Inferior parietal cortex (tissue), 1 donor: Measurements from ENCODE around the gene ADAMTSL5.

Source experiments
- DNase-seq: peaks from one replicate; pipeline ENCODE4 v3.0.0-alpha.2; 2016; ENCODE audit errors: extremely low spot score

The ADAMTSL5 gene

GRCh38 chr19:1467490-1468273 is 45.1 kb downstream of the ADAMTSL5 start:
- DNase-seq: no peak

- no peak for DNase-seq
Measured at GRCh38 chr19:1467215-1467489, 45.7 kb downstream of the ADAMTSL5 start.

- no peak for DNase-seq
Measured at GRCh38 chr19:1466461-1467214, 46.2 kb downstream of the ADAMTSL5 start.

GRCh38 chr19:1466018-1466460 is 46.8 kb downstream of the ADAMTSL5 start:
- no peak for DNase-seq

- DNase-seq: no peak
Measured at GRCh38 chr19:1465191-1466016, 47.4 kb downstream of the ADAMTSL5 start.

- DNase-seq: no peak
Measured at GRCh38 chr19:1461862-1462261, 51.0 kb downstream of the ADAMTSL5 start.

GRCh38 chr19:1460033-1460995 is 52.5 kb downstream of the ADAMTSL5 start:
- no peak for DNase-seq

- no peak for DNase-seq
Measured at GRCh38 chr19:1459479-1459878, 53.3 kb downstream of the ADAMTSL5 start.

GRCh38 chr19:1457892-1458291 is 54.9 kb downstream of the ADAMTSL5 start:
- DNase-seq: no peak

GRCh38 chr19:1457031-1457739 is 55.6 kb downstream of the ADAMTSL5 start:
- DNase-seq: no peak

- DNase-seq: no peak
Measured at GRCh38 chr19:1456121-1456900, 56.5 kb downstream of the ADAMTSL5 start.

- no peak for DNase-seq
Measured at GRCh38 chr19:1455336-1456120, 57.3 kb downstream of the ADAMTSL5 start.
